WTC11 (cell line): ENCODE measurements around the gene IER3IP1. TPM values are rescaled to one million over a fixed set of nuclear protein-coding genes. Genes with fewer than 3 reads are reported as not detected.

Source experiments
- ATAC-seq: fragments of 200-7000 bp; cut with Tn5 transposase; 2 replicates; pipeline ENCODE4 v1.10.0; 2021; ENCODE audit warnings: mild to moderate bottlenecking, moderate library complexity
- CTCF ChIA-PET: fragments of 300-600 bp; sonication (Branson Sonifier 250); formaldehyde crosslinking; loops from one replicate; lab custom pipeline; 2021; ENCODE audit warnings: antibody characterized with exemption; lab: Charles Lee
- POLR2A ChIA-PET: fragments of 350-600 bp; sonication (Branson Sonifier 250); formaldehyde crosslinking; loops from one replicate; lab custom pipeline; 2021; ENCODE audit warnings: antibody characterized with exemption; lab: Charles Lee
- DNase-seq: peaks from one replicate; pipeline ENCODE4 v3.0.0; 2021; ENCODE audit warnings: low spot score
- H3K27ac Mint-ChIP-seq: 2 replicates; pipeline ENCODE4 v1.8.0; 2021; ENCODE audit warnings: mixed read lengths
- H3K27me3 Mint-ChIP-seq: 2 replicates; pipeline ENCODE4 v1.8.0; 2021; ENCODE audit warnings: low read depth, mild to moderate bottlenecking, moderate library complexity, mixed read lengths
- H3K36me3 Mint-ChIP-seq: 2 replicates; pipeline ENCODE4 v1.8.0; 2021; ENCODE audit warnings: mixed read lengths
- H3K4me1 Mint-ChIP-seq: 2 replicates; pipeline ENCODE4 v1.8.0; 2022; ENCODE audit warnings: mixed read lengths
- H3K4me3 Mint-ChIP-seq: 2 replicates; pipeline ENCODE4 v1.8.0; 2021; ENCODE audit warnings: mild to moderate bottlenecking, moderate library complexity, mixed read lengths
- H3K9me3 Mint-ChIP-seq: 2 replicates; pipeline ENCODE4 v1.8.0; 2021; ENCODE audit warnings: mixed read lengths
- CREB1 ChIP-seq: sonication (generic); formaldehyde crosslinking; IDR thresholded peaks from 2 replicates; pipeline ENCODE4 v1.8.0; 2023; ENCODE audit warnings: mild to moderate bottlenecking, missing genetic modification reagents
- CREM ChIP-seq: sonication (generic); formaldehyde crosslinking; IDR thresholded peaks from 2 replicates; pipeline ENCODE4 v1.8.1; 2022; ENCODE audit warnings: mild to moderate bottlenecking, missing genetic modification reagents, moderate library complexity
- EMX1 ChIP-seq: fragments of 250-450 bp; sonication (Bioruptor Pico); IDR thresholded peaks from 2 replicates; pipeline ENCODE4 v1.8.0; 2021; ENCODE audit warnings: mild to moderate bottlenecking
- ERG ChIP-seq: fragments of 250-450 bp; sonication (Bioruptor Pico); IDR thresholded peaks from 2 replicates; pipeline ENCODE4 v1.8.0; 2021; ENCODE audit warnings: mild to moderate bottlenecking
- ETV6 ChIP-seq: sonication (generic); formaldehyde crosslinking; IDR thresholded peaks from 2 replicates; pipeline ENCODE4 v1.8.1; 2022; ENCODE audit warnings: mild to moderate bottlenecking, missing genetic modification reagents
- FOXK1 ChIP-seq: sonication (generic); formaldehyde crosslinking; IDR thresholded peaks from 2 replicates; pipeline ENCODE4 v1.8.0; 2022; ENCODE audit warnings: mild to moderate bottlenecking, moderate library complexity, missing genetic modification reagents
- HMGA2 ChIP-seq: fragments of 250-450 bp; sonication (Bioruptor Pico); IDR thresholded peaks from 2 replicates; pipeline ENCODE4 v1.4.0; 2021; ENCODE audit warnings: mild to moderate bottlenecking, moderate library complexity
- NFATC4 ChIP-seq: fragments of 250-450 bp; sonication (Bioruptor Pico); IDR thresholded peaks from 2 replicates; pipeline ENCODE4 v1.9.0; 2021; ENCODE audit warnings: mild to moderate bottlenecking
- NR3C1 ChIP-seq: sonication (generic); formaldehyde crosslinking; conservative IDR thresholded peaks from 2 replicates; pipeline ENCODE4 v1.8.1; 2023; ENCODE audit warnings: low read depth, mild to moderate bottlenecking, missing genetic modification reagents
- PRDM15 ChIP-seq: sonication (generic); formaldehyde crosslinking; IDR thresholded peaks from 2 replicates; pipeline ENCODE4 v1.8.0; 2022; ENCODE audit warnings: missing genetic modification reagents
- TEAD4 ChIP-seq: sonication (generic); formaldehyde crosslinking; IDR thresholded peaks from 2 replicates; pipeline ENCODE4 v1.8.0; 2022; ENCODE audit warnings: mild to moderate bottlenecking, missing genetic modification reagents
- ZNF219 ChIP-seq: sonication (generic); formaldehyde crosslinking; IDR thresholded peaks from 2 replicates; pipeline ENCODE4 v1.8.0; 2023; ENCODE audit warnings: missing genetic modification reagents, mild to moderate bottlenecking, borderline replicate concordance
- ZNF263 ChIP-seq: sonication (generic); formaldehyde crosslinking; IDR thresholded peaks from 2 replicates; pipeline ENCODE4 v1.8.1; 2022; ENCODE audit warnings: low read depth, mild to moderate bottlenecking, moderate library complexity, missing genetic modification reagents
- ZNF423 ChIP-seq: fragments of 250-450 bp; sonication (Bioruptor Pico); IDR thresholded peaks from 2 replicates; pipeline ENCODE4 v2.1.2; 2022; ENCODE audit warnings: mild to moderate bottlenecking, moderate library complexity
- ZNF425 ChIP-seq: fragments of 250-450 bp; sonication (Bioruptor Pico); conservative IDR thresholded peaks from 2 replicates; pipeline ENCODE4 v1.9.0; 2021; ENCODE audit warnings: mild to moderate bottlenecking
- ZNF532 ChIP-seq: fragments of 250-450 bp; sonication (Bioruptor Pico); IDR thresholded peaks from 2 replicates; pipeline ENCODE4 v1.9.0; 2021; ENCODE audit warnings: mild to moderate bottlenecking, borderline replicate concordance
- total RNA-seq: library from RNA; stranded (reverse); gene quantifications from 3 replicates; pipeline ENCODE4 v1.2.3, GENCODE V29; 2021
- TF ChIP-seq, protein P1 (sequence below): fragments of 250-450 bp; sonication (Bioruptor Pico); IDR thresholded peaks from 2 replicates; pipeline ENCODE4 v1.9.0; 2021; ENCODE audit warnings: mild to moderate bottlenecking
- TF ChIP-seq, protein P2 (sequence below): sonication (generic); formaldehyde crosslinking; IDR thresholded peaks from 2 replicates; pipeline ENCODE4 v1.8.1; 2022; ENCODE audit warnings: low read depth, missing genetic modification reagents, borderline replicate concordance

The IER3IP1 gene
- total RNA-seq, 1 experiment from 2014 or later = 7.7 TPM

- H3K27me3 Mint-ChIP-seq = no peaks in the 10 kb centered on the region
- no peaks in the 10 kb centered on the region for H3K9me3 Mint-ChIP-seq
- ChIA-PET CTCF (no interaction called here), POLR2A (no interaction called here)
- DNase-seq (no peak), ATAC-seq (no peak)
- H3K4me1 Mint-ChIP-seq = no peaks in the 10 kb centered on the region
- no peak for TF ChIP-seq EMX1 (CRISPR knock-in tag)
- H3K4me3 Mint-ChIP-seq = no peak overlapping the region
- no peak overlapping the region for H3K27ac Mint-ChIP-seq
- no peaks in the 10 kb centered on the region for H3K36me3 Mint-ChIP-seq
These were observed 9.9 kb downstream of the IER3IP1 start for GRCh38 chr18:47166294-47166693.

GRCh38 chr18:47163241-47163640 is 12.9 kb downstream of the IER3IP1 start:
- H3K27me3 Mint-ChIP-seq = no peaks in the 10 kb centered on the region
- H3K36me3 Mint-ChIP-seq = no peaks in the 10 kb centered on the region
- TF ChIP-seq EMX1 (CRISPR knock-in tag) = no peak
- no peak for TF ChIP-seq CREM (CRISPR knock-in tag)
- no peak for TF ChIP-seq ZNF425
- no peak for TF ChIP-seq TEAD4
- TF ChIP-seq NR3C1 = no peak
- TF ChIP-seq ZNF423 (CRISPR knock-in tag) = no peak
- TF ChIP-seq HMGA2 (CRISPR knock-in tag) = no peak
- no peak for TF ChIP-seq NFATC4 (CRISPR knock-in tag)
- no peak for TF ChIP-seq CREB1
- TF ChIP-seq, protein P1, sequence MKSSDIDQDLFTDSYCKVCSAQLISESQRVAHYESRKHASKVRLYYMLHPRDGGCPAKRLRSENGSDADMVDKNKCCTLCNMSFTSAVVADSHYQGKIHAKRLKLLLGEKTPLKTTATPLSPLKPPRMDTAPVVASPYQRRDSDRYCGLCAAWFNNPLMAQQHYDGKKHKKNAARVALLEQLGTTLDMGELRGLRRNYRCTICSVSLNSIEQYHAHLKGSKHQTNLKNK (CRISPR knock-in tag) = no peak
- TF ChIP-seq PRDM15 (CRISPR knock-in tag) = no peak
- TF ChIP-seq ZNF219 = no peak
- no peak for TF ChIP-seq FOXK1 (CRISPR knock-in tag)
- TF ChIP-seq ERG = no peak
- no peak for TF ChIP-seq ZNF263 (CRISPR knock-in tag)
- no peak for TF ChIP-seq ETV6 (CRISPR knock-in tag)
- TF ChIP-seq, protein P2, sequence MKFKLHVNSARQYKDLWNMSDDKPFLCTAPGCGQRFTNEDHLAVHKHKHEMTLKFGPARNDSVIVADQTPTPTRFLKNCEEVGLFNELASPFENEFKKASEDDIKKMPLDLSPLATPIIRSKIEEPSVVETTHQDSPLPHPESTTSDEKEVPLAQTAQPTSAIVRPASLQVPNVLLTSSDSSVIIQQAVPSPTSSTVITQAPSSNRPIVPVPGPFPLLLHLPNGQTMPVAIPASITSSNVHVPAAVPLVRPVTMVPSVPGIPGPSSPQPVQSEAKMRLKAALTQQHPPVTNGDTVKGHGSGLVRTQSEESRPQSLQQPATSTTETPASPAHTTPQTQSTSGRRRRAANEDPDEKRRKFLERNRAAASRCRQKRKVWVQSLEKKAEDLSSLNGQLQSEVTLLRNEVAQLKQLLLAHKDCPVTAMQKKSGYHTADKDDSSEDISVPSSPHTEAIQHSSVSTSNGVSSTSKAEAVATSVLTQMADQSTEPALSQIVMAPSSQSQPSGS (CRISPR knock-in tag) = no peak
- TF ChIP-seq ZNF532 (CRISPR knock-in tag) = no peak
- ATAC-seq = no peak
- DNase-seq = no peak
- H3K9me3 Mint-ChIP-seq = no peaks in the 10 kb centered on the region
- POLR2A ChIA-PET = no interaction called here
- no peak overlapping the region for H3K27ac Mint-ChIP-seq
- peaks cover 11% of the 10 kb centered on the region for H3K4me1 Mint-ChIP-seq
- no peak overlapping the region for H3K4me3 Mint-ChIP-seq
- CTCF ChIA-PET = no interaction called here
